Sigmoid colon (tissue), 7 donors: ENCODE results near the gene SETD1B. TPM values are rescaled to one million over a fixed set of nuclear protein-coding genes. Genes with fewer than 3 reads are reported as not detected.

ENCODE experiments used
- DNase-seq: peaks from one replicate; pipeline ENCODE4 v3.0.0-alpha.2; 2019
- H3K27ac ChIP-seq, 4 donors: fragments of 200-600 bp; sonication (generic); one replicate each; pipeline ENCODE4 v1.5.1; 2016 to 2019; ENCODE audit warnings: mild to moderate bottlenecking in 1 of 4
- H3K27me3 ChIP-seq, 3 donors: fragments of 200-600 bp; sonication (generic); one replicate each; pipeline ENCODE4 v1.5.1; 2019; ENCODE audit warnings: mild to moderate bottlenecking in 1 of 3
- H3K36me3 ChIP-seq, 4 donors: fragments of 200-600 bp; sonication (generic); one replicate each; pipeline ENCODE4 v1.5.1; 2016 to 2019
- H3K4me1 ChIP-seq, 4 donors: fragments of 200-600 bp; sonication (generic); one replicate each; pipeline ENCODE4 v1.5.1; 2017 to 2019
- H3K4me3 ChIP-seq, 4 donors: fragments of 200-600 bp; sonication (generic); one replicate each; pipeline ENCODE4 v1.5.1; 2017 to 2019; ENCODE audit warnings: mild to moderate bottlenecking in 2 of 4, moderate library complexity in 1 of 4
- H3K9me3 ChIP-seq, 4 donors: fragments of 200-600 bp in 3 of 4; sonication (generic) in 3 of 4; one replicate each; pipeline versions ENCODE4 v1.5.1 to v1.6.1; 2013 to 2019
- EP300 ChIP-seq, 4 donors: sonication (generic); formaldehyde crosslinking; IDR thresholded peaks; one replicate each; pipeline ENCODE4 v1.6.1; 2017; ENCODE audit warnings: antibody characterized with exemption in 4 of 4
- POLR2A ChIP-seq, 2 donors: fragments of 450-650 bp; IDR thresholded peaks; one replicate each; pipeline ENCODE4 v1.6.1; 2016; ENCODE audit warnings: antibody characterized with exemption in 2 of 2, mild to moderate bottlenecking in 2 of 2, moderate library complexity in 2 of 2
- POLR2AphosphoS5 ChIP-seq, 4 donors: sonication (generic); formaldehyde crosslinking; IDR thresholded peaks; one replicate each; pipeline ENCODE4 v1.6.1; 2017; ENCODE audit warnings: antibody characterized with exemption in 4 of 4
- WGBS, 2 donors: extraction: QIAGEN DNeasy Blood & Tissue Kit; methylation state at CpG; one replicate each; pipeline ENCODE4 v1.1.7; 2013; 5-methylcytosine and 5-hydroxymethylcytosine counted together
- intact Hi-C: fragments of 100-400 bp; cut with DNase I; formaldehyde crosslinking; loops from one replicate; pipeline ENCODE4 v1.15.1; 2023
- polyA plus RNA-seq, 3 donors: library from polyadenylated mRNA; stranded (reverse); fragments of 200-250 nt; gene quantifications; one replicate each; pipeline ENCODE4 v1.2.3, GENCODE V29; 2013
- total RNA-seq, 4 donors: library from RNA; depleted of rRNA; stranded (reverse); fragments of >200 nt; gene quantifications; one replicate each; pipeline ENCODE4 v1.1.0, GENCODE V29; 2016
- TF ChIP-seq, protein P1 (sequence below), 4 experiments: fragments of 450-650 bp in 3 of 4; fragments of 200-600 bp in 1 of 4; IDR thresholded peaks; one replicate each; pipeline ENCODE4 v1.5.1; 2016 to 2019; ENCODE audit warnings: antibody characterized with exemption in 4 of 4, mild to moderate bottlenecking in 3 of 4, moderate library complexity in 2 of 4
- donor health status: healthy with polysubstance abuse.
- donor health status: Bipolar disorder and iron deficiency.
- donor health status: healthy.

SETD1B gene
- total and polyA plus RNA-seq, 7 donors, result 2.4 to 16.9 (median 8.2) TPM

DNA sequence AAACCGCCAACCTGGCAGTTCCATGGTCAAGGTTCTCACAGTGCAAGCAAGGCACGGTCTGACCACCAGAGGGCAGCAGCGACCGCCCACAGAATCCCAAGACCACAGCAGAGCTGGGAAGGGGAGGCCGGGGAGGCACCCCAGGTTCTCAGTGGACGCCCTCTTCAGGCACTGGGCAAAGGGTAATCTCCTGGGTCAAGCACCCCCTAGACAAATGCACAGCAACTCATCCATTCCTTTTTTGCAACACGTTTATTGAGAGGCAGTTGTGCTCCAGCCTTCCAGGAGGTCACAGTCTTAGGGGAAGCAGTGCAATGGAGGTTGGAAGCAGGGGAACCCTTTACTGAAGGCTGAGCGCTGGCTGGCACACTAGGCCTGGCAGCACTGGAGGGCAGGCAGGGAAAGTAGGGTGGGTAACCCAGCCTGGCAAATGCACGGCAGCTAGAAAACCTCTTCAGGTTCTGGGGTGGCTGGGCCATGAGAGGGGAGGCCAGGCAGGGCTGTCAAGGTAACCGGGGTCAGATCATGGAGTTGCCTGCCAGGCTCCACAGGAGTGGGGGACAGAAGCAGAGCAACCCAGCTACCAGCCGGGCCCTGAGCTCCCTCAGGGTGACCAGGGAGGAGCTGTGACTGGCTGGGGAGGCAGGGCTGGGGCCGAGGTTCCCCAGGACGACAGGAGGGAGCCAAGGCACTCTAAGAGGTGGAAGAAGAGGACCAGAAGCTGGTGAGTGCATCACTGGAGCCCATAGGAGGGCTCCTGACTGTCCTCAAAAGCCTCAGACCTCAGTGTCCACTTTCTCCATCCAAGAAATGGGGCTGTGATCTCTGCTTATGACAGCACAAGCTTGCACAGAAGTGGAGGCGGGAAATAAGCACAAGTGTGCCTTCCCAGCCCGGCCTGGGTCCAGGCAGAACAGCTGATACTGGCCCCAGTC, 8.5 kb upstream of the SETD1B start:
- Histone ChIP-seq H3K9me3 (no peaks in the 10 kb centered on the region), H3K4me1 (peaks cover 0 to 69% (median 66%) of the 10 kb centered on the region in 4 donors), H3K27ac (peak overlapping the region; percentile 100), H3K36me3 (peaks cover 0 to 12% (median 4%) of the 10 kb centered on the region in 4 donors), H3K27me3 (no peaks in the 10 kb centered on the region), H3K4me3 (peak overlapping the region in 2 of 4 donors; percentile 53 to 59)
- DNase-seq, result peak; percentile 94
- intact Hi-C loops, result loop anchor here (1.0 to 2.0 kb wide), 3 partner anchors 17 to 94 kb away; partner anchors contain the start of gene PSMD9
- WGBS, 2 donors, result 33 to 46% methylated on average over 15 of the region's 15 CpGs
- no peak for TF ChIP-seq POLR2A (IDR thresholded peaks at IDR 0.05)
- TF ChIP-seq, protein P1, sequence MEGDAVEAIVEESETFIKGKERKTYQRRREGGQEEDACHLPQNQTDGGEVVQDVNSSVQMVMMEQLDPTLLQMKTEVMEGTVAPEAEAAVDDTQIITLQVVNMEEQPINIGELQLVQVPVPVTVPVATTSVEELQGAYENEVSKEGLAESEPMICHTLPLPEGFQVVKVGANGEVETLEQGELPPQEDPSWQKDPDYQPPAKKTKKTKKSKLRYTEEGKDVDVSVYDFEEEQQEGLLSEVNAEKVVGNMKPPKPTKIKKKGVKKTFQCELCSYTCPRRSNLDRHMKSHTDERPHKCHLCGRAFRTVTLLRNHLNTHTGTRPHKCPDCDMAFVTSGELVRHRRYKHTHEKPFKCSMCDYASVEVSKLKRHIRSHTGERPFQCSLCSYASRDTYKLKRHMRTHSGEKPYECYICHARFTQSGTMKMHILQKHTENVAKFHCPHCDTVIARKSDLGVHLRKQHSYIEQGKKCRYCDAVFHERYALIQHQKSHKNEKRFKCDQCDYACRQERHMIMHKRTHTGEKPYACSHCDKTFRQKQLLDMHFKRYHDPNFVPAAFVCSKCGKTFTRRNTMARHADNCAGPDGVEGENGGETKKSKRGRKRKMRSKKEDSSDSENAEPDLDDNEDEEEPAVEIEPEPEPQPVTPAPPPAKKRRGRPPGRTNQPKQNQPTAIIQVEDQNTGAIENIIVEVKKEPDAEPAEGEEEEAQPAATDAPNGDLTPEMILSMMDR (IDR thresholded peaks at IDR 0.05), result peak in 3 of 4 experiments; percentile 93 to 98 (median 98)
- TF ChIP-seq POLR2AphosphoS5 (IDR thresholded peaks at IDR 0.05), result peak in 2 of 4 donors; percentile 29 to 42

GRCh38 chr12:121796855-121797751, 6.7 kb upstream of the SETD1B start:
- Histone ChIP-seq H3K4me3 (peak overlapping the region in 3 of 4 donors; percentile 15 to 81 (median 32)), H3K4me1 (peaks cover 0 to 72% (median 67%) of the 10 kb centered on the region in 4 donors), H3K27me3 (no peaks in the 10 kb centered on the region), H3K36me3 (peaks cover 0 to 12% (median 4%) of the 10 kb centered on the region in 4 donors), H3K27ac (peak overlapping the region; percentile 100), H3K9me3 (no peaks in the 10 kb centered on the region)
- WGBS, 2 donors, result 10 to 48% methylated on average over 39 of the region's 39 CpGs
- peak; percentile 96 for DNase-seq
- intact Hi-C loops, result no loop called here
- TF ChIP-seq POLR2AphosphoS5 (IDR thresholded peaks at IDR 0.05) (peak in 3 of 4 donors; percentile 54 to 82 (median 58)), POLR2A (IDR thresholded peaks at IDR 0.05) (peak in 1 of 2 donors; percentile 38), EP300 (IDR thresholded peaks at IDR 0.05) (no peak)
- TF ChIP-seq, protein P1 (IDR thresholded peaks at IDR 0.05), result peak in 2 of 4 experiments; percentile 13 to 28

DNA sequence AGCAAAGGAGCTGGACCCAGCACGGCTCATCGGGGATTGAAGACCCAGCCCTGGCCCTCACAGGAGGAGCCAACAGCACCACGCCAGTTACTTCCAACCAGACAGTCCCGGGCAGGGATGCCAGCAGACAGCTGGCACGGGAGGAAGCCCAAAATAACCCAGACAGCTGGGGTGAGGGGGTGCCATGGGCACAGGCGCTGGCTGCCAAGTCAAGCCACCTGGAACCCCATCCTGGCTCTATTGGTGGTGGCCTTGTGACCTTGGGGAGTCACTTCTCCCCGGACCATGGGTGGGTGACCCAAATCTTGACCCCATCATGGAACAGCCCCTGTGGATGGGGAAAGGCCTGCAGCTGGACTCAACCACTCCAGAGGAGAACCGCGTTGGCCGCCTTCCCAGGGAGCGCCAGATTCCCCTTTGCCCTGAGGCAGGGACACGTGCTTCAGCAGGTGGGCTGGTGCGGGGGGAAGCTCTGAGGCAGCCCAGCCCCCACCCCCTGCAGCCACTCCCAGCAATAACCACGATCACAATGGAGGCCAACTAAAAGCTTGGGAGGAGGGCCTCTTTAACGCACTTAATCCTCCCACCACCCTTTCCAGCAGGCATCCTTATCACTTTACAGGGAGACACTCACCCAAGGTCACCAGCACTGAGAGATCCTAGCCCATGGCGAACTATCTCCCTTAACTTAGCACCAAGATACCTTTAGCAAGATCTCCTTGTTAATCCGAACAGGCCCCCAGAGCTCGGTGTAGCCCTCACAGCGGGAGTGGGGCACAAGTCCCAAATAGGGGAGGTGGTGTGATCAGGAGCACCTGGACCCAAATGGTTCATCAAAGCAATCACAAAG, 5.6 kb upstream of the SETD1B start:
- Histone ChIP-seq H3K36me3 (peaks cover 0 to 12% (median 4%) of the 10 kb centered on the region in 4 donors), H3K27ac (peak overlapping the region; percentile 100), H3K4me3 (peak overlapping the region in 3 of 4 donors; percentile 75 to 81 (median 81)), H3K9me3 (no peaks in the 10 kb centered on the region), H3K27me3 (no peaks in the 10 kb centered on the region), H3K4me1 (peaks cover 0 to 67% (median 61%) of the 10 kb centered on the region in 4 donors)
- peak; percentile 89 for DNase-seq
- WGBS, 2 donors, result 13 to 40% methylated on average over 19 of the region's 19 CpGs
- intact Hi-C loops, result no loop called here
- TF ChIP-seq, protein P1 (IDR thresholded peaks at IDR 0.05), result no peak
- no peak for TF ChIP-seq EP300 (IDR thresholded peaks at IDR 0.05)
- TF ChIP-seq POLR2AphosphoS5 (IDR thresholded peaks at IDR 0.05), result peak; percentile 20 to 56 (median 22)
- no peak for TF ChIP-seq POLR2A (IDR thresholded peaks at IDR 0.05)

GRCh38 chr12:121798787-121799155, 5.0 kb upstream of the SETD1B start:
- no peaks in the 10 kb centered on the region for H3K9me3 ChIP-seq
- peaks cover 0 to 12% (median 4%) of the 10 kb centered on the region in 4 donors for H3K36me3 ChIP-seq
- peak overlapping the region; percentile 58 to 81 (median 78) for H3K4me3 ChIP-seq
- peaks cover 0 to 60% (median 55%) of the 10 kb centered on the region in 4 donors for H3K4me1 ChIP-seq
- H3K27me3 ChIP-seq, result no peaks in the 10 kb centered on the region
- peak overlapping the region; percentile 100 for H3K27ac ChIP-seq
- no peak for TF ChIP-seq EP300 (IDR thresholded peaks at IDR 0.05)
- TF ChIP-seq POLR2AphosphoS5 (IDR thresholded peaks at IDR 0.05), result no peak
- TF ChIP-seq POLR2A (IDR thresholded peaks at IDR 0.05), result no peak
- TF ChIP-seq, protein P1 (IDR thresholded peaks at IDR 0.05), result no peak
- intact Hi-C loops, result no loop called here
- WGBS, 2 donors, result 20 to 66% methylated on average over 10 of the region's 10 CpGs
- no peak for DNase-seq
